GM18867 (cell line): ENCODE results near the gene KLRF2.

Source experiments
- ATAC-seq: cut with Tn5 transposase; IDR thresholded peaks from one replicate; pipeline ENCODE4 v1.9.1; 2021; ENCODE audit warnings: mild to moderate bottlenecking, moderate library complexity; ENCODE audit not compliant: unreplicated experiment

KLRF2 gene

GRCh38 chr12:9933958-9934357 lies 52.7 kb downstream of the KLRF2 start:
- no peak for ATAC-seq

- no peak for ATAC-seq
Observed at GRCh38 chr12:9935026-9935425, 53.7 kb downstream of the KLRF2 start.

- ATAC-seq = no peak
Observed at GRCh38 chr12:9936591-9936990, 55.3 kb downstream of the KLRF2 start.

- ATAC-seq = no peak
Observed at GRCh38 chr12:9940375-9940774, 59.1 kb downstream of the KLRF2 start.

- ATAC-seq = no peak
Observed at GRCh38 chr12:9941838-9942237, 60.5 kb downstream of the KLRF2 start.

DNA sequence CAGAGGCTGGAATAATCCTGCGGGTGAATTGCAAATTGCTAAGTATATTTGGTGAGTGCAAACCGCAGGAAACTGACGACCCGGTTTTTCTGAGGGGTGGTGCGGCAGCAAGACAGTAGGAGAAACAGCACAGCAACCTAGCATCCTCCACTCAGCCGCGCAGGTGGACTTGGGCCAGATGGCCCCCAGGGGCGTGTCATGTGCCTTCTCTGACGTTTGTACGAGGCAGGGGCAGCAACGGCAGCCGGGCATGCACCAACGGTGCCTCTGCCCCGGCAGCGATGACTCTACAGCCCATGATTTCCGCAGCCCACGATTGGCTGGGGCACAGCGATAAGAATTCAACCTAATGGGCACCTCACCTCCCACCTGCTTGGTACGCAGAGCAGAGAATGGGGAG lies 62.0 kb downstream of the KLRF2 start:
- no peak for ATAC-seq

DNA sequence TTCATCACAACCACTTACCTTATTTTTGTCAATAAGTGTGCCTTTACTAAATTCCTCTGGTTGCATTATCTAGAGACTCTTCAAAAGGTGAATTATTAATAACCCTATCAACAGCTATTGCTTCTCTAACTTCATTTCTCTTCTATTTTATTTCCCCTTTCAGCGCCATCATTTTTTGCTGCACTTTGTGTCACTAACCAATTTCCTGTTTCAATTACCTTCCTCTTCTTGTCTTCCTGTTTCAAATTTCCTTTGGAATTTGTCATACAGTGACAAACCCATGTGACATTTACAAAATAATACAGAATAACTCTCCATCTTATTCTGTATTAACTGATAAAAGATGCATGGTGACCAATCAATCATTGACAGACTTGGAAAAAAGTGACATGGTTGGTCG lies 63.1 kb downstream of the KLRF2 start:
- ATAC-seq = no peak
